IPS-NIHi11 (cell line): ENCODE results near the gene TMEM131.

Experiments used
- DNase-seq: peaks from one replicate; pipeline ENCODE4 v3.0.0; 2012; ENCODE audit warnings: mixed read lengths, low spot score

The TMEM131 gene

DNA sequence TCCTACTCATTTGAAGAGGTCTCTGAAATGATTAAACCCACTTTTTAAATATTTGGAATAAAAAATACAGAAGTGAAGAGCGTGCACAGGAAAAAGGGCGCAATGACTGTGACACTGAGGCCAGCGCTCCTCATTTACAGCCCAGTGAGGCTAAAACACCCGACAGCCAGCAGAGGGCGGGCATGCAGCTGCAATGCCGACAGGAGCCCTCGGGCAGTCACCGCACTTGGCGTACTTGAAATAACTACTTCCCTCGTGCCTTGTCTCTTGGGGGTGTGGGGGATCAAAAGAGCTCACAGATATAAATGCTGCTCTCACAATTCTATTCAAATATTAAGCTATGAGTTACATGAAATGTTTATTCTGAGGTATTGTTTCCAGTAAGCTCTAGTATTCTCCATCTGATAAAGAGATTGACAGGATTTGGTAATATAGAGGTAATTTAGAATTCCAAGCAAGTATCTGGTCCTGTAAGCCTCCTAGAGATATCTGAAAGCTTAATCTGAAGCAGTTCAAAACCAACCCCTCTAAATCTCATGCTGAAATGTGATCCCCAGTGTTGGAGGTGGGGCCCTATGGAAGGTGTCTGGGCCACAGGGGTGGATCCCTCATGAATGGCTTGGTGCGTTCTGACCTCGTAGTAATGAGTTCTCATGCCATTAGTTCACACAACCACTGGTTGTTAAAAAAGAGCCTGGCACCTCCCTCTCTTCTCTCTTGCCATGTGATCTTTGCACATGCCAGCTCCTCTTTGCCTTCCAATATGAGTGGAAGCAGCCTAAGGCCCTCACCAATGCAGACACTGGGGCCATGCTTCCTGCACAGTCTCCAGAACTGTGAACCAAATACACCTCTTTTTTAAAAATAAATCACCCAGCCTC, 188.8 kb downstream of the TMEM131 start:
- DNase-seq: peak; percentile 80

DNA sequence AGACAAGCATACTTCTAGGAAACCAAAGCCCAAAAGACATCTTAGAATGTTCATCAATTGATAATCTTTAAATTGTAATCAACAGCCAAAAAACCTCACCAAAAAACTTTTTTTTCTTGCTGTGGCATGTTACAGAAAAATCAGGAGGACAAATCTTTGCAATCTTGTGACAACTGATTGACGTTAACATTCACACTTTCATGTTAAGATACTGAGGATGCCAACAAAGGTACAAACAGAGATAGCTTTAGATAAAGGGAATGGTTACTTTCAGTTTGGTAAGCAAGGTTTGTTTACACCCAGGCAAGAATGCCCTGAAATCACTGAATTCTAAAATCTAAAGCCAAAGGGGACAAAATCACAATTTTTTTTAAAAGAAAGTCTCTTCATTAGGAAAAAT, 190.0 kb downstream of the TMEM131 start:
- no peak for DNase-seq

GRCh38 chr2:97801028-97801427, 194.7 kb downstream of the TMEM131 start:
- DNase-seq: no peak

GRCh38 chr2:97798416-97798815, 197.3 kb downstream of the TMEM131 start:
- no peak for DNase-seq

- DNase-seq: no peak
Observed at GRCh38 chr2:97797355-97797754, 198.4 kb downstream of the TMEM131 start.

GRCh38 chr2:97796465-97797126, 199.2 kb downstream of the TMEM131 start:
- no peak for DNase-seq

- DNase-seq: no peak
Observed at GRCh38 chr2:97792416-97792815, 203.3 kb downstream of the TMEM131 start.

GRCh38 chr2:97788986-97789644, 206.6 kb downstream of the TMEM131 start:
- no peak for DNase-seq

DNA sequence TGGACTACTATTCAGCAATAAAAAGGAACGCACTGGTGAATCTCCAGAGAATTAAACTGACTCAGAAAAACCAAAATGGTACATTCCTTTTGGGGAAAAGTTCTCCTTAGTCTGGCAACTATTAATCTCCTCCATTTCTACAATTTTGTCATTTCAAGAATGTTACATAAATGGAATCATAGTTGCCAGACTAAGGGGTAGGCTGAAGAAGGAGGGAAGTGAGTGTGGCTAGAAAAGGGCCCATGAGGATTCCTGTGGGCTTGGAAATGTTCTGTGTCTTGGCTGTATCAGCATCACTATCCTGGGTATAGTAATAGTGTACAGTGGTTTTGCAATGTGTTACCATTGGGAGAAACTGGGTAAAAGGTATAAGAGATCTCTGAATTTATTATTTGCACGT, 209.9 kb downstream of the TMEM131 start:
- DNase-seq: no peak

GRCh38 chr2:97784953-97785352, 210.8 kb downstream of the TMEM131 start:
- no peak for DNase-seq

DNA sequence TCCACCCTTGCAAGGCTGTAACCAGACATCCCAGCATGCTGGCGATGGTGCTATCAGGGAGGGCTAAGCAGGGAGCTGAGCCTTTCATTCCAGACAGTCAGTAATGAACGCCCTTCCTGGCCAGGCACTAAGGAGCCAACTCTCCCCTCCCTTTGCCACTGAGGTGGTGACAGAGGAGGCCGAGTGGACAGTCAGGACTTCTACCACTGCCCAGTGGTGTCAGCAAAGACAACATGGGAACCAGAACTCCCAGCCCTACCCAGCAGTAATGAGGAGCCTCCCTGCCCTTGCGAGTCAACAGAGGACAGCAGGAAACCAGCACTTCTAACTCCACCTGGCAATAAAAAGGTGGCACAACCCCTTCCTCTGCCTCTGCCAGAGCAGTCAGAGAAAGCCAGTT, 213.8 kb downstream of the TMEM131 start:
- no peak for DNase-seq

GRCh38 chr2:97779141-97779540, 216.6 kb downstream of the TMEM131 start:
- DNase-seq: no peak

DNA sequence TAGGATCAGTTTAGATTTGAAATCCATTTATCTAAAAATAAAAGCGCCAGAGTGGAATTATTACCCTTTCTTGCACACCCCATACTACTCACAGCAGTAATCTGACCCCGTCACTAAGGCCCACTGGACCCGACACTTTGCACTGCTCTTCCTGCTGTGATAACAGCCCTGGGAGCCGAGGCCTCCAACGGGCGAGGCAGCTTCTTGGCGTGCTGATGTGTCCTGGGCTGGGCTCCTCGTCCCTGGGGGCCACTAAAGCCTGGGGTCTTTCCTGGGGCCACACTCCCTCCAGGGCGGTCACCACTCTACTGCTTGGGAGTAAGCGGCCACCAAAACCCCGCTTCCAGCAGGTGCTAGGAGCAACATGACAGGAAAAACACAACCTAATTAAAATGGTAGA, 220.7 kb downstream of the TMEM131 start:
- no peak for DNase-seq

GRCh38 chr2:97774425-97774824, 221.3 kb downstream of the TMEM131 start:
- peak; percentile 73 for DNase-seq

- no peak for DNase-seq
Observed at GRCh38 chr2:97770445-97770844, 225.3 kb downstream of the TMEM131 start.

DNA sequence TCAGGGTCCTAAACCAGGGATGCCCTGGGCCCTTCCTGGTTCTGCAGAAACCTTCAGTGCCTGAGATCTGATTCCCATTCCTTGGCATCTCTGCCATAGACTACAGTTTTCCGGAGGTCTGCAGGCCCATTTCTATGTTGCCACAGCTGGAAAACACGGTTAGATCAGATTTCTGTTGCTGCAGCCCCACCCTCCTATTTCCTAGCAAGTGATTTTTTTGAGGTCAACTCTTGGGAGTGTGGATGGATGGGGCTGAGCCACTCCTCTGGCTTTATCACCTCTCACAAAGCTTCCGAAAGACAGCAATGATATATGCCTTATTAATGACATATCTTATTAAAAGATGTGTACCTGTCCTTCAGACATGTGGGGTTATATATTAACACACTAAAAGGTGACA, 226.0 kb downstream of the TMEM131 start:
- no peak for DNase-seq

- DNase-seq: no peak
Observed at GRCh38 chr2:97769308-97769707, 226.4 kb downstream of the TMEM131 start.

DNA sequence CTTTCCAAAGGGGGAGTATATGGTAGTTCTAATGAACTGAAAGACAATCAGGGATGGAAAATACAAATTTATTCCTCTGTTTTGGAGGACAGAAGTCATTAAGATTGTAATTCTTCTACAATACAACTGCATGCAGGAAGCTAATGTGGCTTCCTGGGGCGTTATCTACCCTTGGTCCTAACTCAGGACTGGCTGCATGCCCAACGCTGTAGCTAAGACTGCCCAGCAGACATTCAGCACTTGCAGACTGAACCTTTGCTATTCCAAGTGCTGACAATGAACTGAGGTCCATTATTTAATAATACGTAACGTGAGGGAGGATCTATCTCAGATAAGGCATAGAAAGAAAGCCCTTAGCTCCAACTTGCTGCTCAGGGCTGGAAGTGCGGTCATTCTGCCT, 229.2 kb downstream of the TMEM131 start:
- DNase-seq: no peak

DNA sequence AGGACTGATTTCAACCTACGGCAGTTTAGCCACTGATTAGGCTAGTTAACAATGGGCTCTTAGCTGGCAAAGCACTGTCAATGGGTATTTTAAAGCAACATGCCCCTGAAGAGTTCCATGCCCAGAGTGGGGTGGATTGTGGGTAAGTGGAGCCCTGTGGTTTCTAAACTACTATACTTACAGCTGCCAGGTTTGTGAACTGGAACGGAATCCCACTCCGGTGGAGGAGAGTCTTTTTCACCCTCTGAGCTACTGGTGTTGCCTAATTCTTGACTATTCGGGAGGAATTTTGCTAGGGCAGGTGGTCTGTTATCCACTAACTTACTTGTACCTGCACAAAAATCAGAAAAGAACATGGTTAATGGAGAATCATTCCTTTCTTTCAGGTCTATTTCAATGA, 229.8 kb downstream of the TMEM131 start:
- peak; percentile 31 for DNase-seq

- DNase-seq: no peak
Observed at GRCh38 chr2:97764559-97765263, 231.0 kb downstream of the TMEM131 start.

GRCh38 chr2:97763176-97763845, 232.4 kb downstream of the TMEM131 start:
- no peak for DNase-seq

DNA sequence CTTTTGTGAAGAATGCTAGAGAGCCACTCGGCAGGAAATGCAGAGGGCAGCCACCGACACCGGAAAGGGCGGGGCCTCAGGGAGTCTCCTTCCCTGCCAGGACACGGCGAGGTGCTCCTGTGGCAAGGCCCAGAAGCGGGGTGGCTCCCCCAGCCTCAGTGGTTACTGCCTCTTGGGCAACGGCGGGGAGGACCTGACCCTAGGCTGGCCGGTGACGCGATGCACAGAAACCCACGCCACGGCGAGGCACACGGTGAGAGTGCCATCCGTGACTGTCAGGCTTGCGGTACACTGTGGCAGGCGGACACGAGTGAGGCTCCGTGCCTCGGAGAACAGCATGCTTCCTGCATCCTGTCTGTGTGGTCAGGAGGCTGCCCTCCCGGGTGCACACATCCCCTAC, 234.6 kb downstream of the TMEM131 start:
- no peak for DNase-seq
